Measurements from ENCODE around the gene FMN1. TPM values are rescaled to one million over a fixed set of nuclear protein-coding genes. Genes with fewer than 3 reads are reported as not detected.

The FMN1 gene
- polyA plus RNA-seq, 3 donors, result 0.28 to 3.7 (median 0.34) TPM

GRCh38 chr15:33009603-33010002, 184.9 kb downstream of the FMN1 start:
- H3K4me3 ChIP-seq (replicated peaks in 1 of 3; ENCODE audit: low read depth in 2 of 3, low read length in 3 of 3), result no peak overlapping the region
- no peak overlapping the region for H3K9ac ChIP-seq (ENCODE audit: insufficient read depth, low read length, poor library complexity, severe bottlenecking)
- H4K20me1 ChIP-seq (ENCODE audit: insufficient read depth, low read length), result peaks cover 6% of the 10 kb centered on the region
- H3K36me3 Mint-ChIP-seq, result peaks cover 0 to 4% of the 10 kb centered on the region in 2 donors
- H3K9me3 ChIP-seq (replicated peaks in 1 of 2; ENCODE audit: control insufficient read depth in 1 of 2, insufficient read depth in 1 of 2, low read length in 2 of 2), result no peaks in the 10 kb centered on the region
- H2AFZ ChIP-seq (ENCODE audit: insufficient read depth, low read depth, low read length, poor library complexity, severe bottlenecking), result no peak overlapping the region
- no peak overlapping the region for H3K4me2 ChIP-seq (replicated peaks; ENCODE audit: extremely low read depth, low read length, poor library complexity, severe bottlenecking)
- intact Hi-C loops (cut with micrococcal nuclease), result no loop called here
- 100% methylated on average over 1 of the region's 4 CpGs for WGBS (ENCODE audit: insufficient coverage)
- no peaks in the 10 kb centered on the region for H3K27me3 ChIP-seq (ENCODE audit: control insufficient read depth in 2 of 2, insufficient read depth in 2 of 2, low read length in 2 of 2)
- DNase-seq, result no peak
- TF ChIP-seq CTCF (IDR thresholded peaks at IDR 0.05), result no peak
- peaks cover 0 to 2% (median 0%) of the 10 kb centered on the region in 7 donors for H3K9me3 Mint-ChIP-seq
- H3K27me3 Mint-ChIP-seq (ENCODE audit: low read depth in 3 of 3), result peaks cover 0 to 3% (median 2%) of the 10 kb centered on the region in 3 donors
- H3K36me3 ChIP-seq (replicated peaks in 1 of 2; ENCODE audit: control insufficient read depth in 1 of 2, insufficient read depth in 2 of 2, low read length in 2 of 2), result no peaks in the 10 kb centered on the region
- no peak overlapping the region for H3K27ac ChIP-seq (ENCODE audit: low read depth in 1 of 2, low read length in 2 of 2)
- H3K79me2 ChIP-seq (ENCODE audit: insufficient read depth, low read length), result no peaks in the 10 kb centered on the region
- no peak overlapping the region for H3K4me3 Mint-ChIP-seq
- no peak overlapping the region for H3K27ac Mint-ChIP-seq
- peaks cover 33% of the 10 kb centered on the region for H3K4me1 Mint-ChIP-seq
- H3K4me1 ChIP-seq (ENCODE audit: control insufficient read depth in 1 of 2, insufficient read depth in 2 of 2, low read length in 2 of 2), result peaks cover 24 to 33% of the 10 kb centered on the region in 2 donors

- no peak for DNase-seq
- Histone ChIP-seq H3K36me3 (replicated peaks in 1 of 2; ENCODE audit: control insufficient read depth in 1 of 2, insufficient read depth in 2 of 2, low read length in 2 of 2) (no peaks in the 10 kb centered on the region), H2AFZ (ENCODE audit: insufficient read depth, low read depth, low read length, poor library complexity, severe bottlenecking) (no peak overlapping the region), H3K79me2 (ENCODE audit: insufficient read depth, low read length) (no peaks in the 10 kb centered on the region), H3K9ac (ENCODE audit: insufficient read depth, low read length, poor library complexity, severe bottlenecking) (no peak overlapping the region), H3K4me1 (ENCODE audit: control insufficient read depth in 1 of 2, insufficient read depth in 2 of 2, low read length in 2 of 2) (peaks cover 24 to 33% of the 10 kb centered on the region in 2 donors), H3K27ac (ENCODE audit: low read depth in 1 of 2, low read length in 2 of 2) (no peak overlapping the region), H3K4me2 (replicated peaks; ENCODE audit: extremely low read depth, low read length, poor library complexity, severe bottlenecking) (no peak overlapping the region), H3K4me3 (replicated peaks in 1 of 3; ENCODE audit: low read depth in 2 of 3, low read length in 3 of 3) (no peak overlapping the region), H3K27me3 (ENCODE audit: control insufficient read depth in 2 of 2, insufficient read depth in 2 of 2, low read length in 2 of 2) (no peaks in the 10 kb centered on the region), H4K20me1 (ENCODE audit: insufficient read depth, low read length) (peaks cover 3% of the 10 kb centered on the region), H3K9me3 (replicated peaks in 1 of 2; ENCODE audit: control insufficient read depth in 1 of 2, insufficient read depth in 1 of 2, low read length in 2 of 2) (no peaks in the 10 kb centered on the region)
- TF ChIP-seq CTCF (IDR thresholded peaks at IDR 0.05), result no peak
- no peak overlapping the region for H3K4me3 Mint-ChIP-seq
- H3K36me3 Mint-ChIP-seq, result peaks cover 1 to 8% of the 10 kb centered on the region in 2 donors
- peaks cover 0 to 3% (median 0%) of the 10 kb centered on the region in 7 donors for H3K9me3 Mint-ChIP-seq
- intact Hi-C loops (cut with micrococcal nuclease), result no loop called here
- peaks cover 0 to 2% (median 2%) of the 10 kb centered on the region in 3 donors for H3K27me3 Mint-ChIP-seq (ENCODE audit: low read depth in 3 of 3)
- peaks cover 32% of the 10 kb centered on the region for H3K4me1 Mint-ChIP-seq
- H3K27ac Mint-ChIP-seq, result no peak overlapping the region
- whole genome bisulfite sequencing (ENCODE audit: insufficient coverage), result 98% methylated on average over 5 of the region's 5 CpGs
Observed at GRCh38 chr15:33009026-33009425, 185.5 kb downstream of the FMN1 start.
